CD14-positive monocyte (primary cell): ENCODE measurements around the gene WAC. TPM values are rescaled to one million over a fixed set of nuclear protein-coding genes. Genes with fewer than 3 reads are reported as not detected.

Experiments used
- DNase-seq, 3 donors: peaks; one replicate each; pipeline ENCODE4 v3.0.0-alpha.2; 2011 to 2022
- H2AFZ ChIP-seq: 2 replicates; pipeline ENCODE4 v1.6.0; 2012; ENCODE audit warnings: mild to moderate bottlenecking, low read depth, low read length, inconsistent platforms; ENCODE audit not compliant: insufficient read depth, poor library complexity, severe bottlenecking
- H3K27ac ChIP-seq, 2 donors: 1 replicate in 1 of 2; 2 replicates in 1 of 2; pipeline ENCODE4 v1.5.1; 2012 to 2013; ENCODE audit warnings: low read length in 2 of 2, control low read depth in 1 of 2, inconsistent platforms in 1 of 2, low read depth in 1 of 2, mild to moderate bottlenecking in 1 of 2
- H3K27me3 ChIP-seq, 2 donors: one replicate each; pipeline versions ENCODE4 v1.6.0 to v1.6.1; 2011 to 2013; ENCODE audit warnings: low read length in 2 of 2; ENCODE audit not compliant: control insufficient read depth in 2 of 2, insufficient read depth in 2 of 2
- H3K36me3 ChIP-seq, 2 donors: replicated peaks in 1 of 2; 1 replicate in 1 of 2; 2 replicates in 1 of 2; pipeline versions ENCODE4 v1.5.1 to v1.6.1; 2012 to 2013; ENCODE audit warnings: low read length in 2 of 2, control low read depth in 1 of 2, inconsistent platforms in 1 of 2, mild to moderate bottlenecking in 1 of 2; ENCODE audit not compliant: insufficient read depth in 2 of 2, control insufficient read depth in 1 of 2
- H3K4me1 ChIP-seq, 2 donors: 1 replicate in 1 of 2; 2 replicates in 1 of 2; pipeline versions ENCODE4 v1.5.1 to v1.6.1; 2012 to 2013; ENCODE audit warnings: low read length in 2 of 2, control low read depth in 1 of 2, inconsistent platforms in 1 of 2, mild to moderate bottlenecking in 1 of 2, moderate library complexity in 1 of 2; ENCODE audit not compliant: insufficient read depth in 2 of 2, control insufficient read depth in 1 of 2
- H3K4me2 ChIP-seq: replicated peaks from 2 replicates; pipeline ENCODE3; 2012; ENCODE audit warnings: low read length, moderate library complexity, mild to moderate bottlenecking; ENCODE audit not compliant: poor library complexity, severe bottlenecking; ENCODE audit errors: extremely low read depth
- H3K4me3 ChIP-seq, 3 experiments: fragments of 200-600 bp in 1 of 3; sonication (generic) in 1 of 3; replicated peaks in 1 of 3; 1 replicate in 2 of 3; 2 replicates in 1 of 3; pipeline ENCODE4 v1.5.1; 2011 to 2013; ENCODE audit warnings: low read length in 3 of 3, mild to moderate bottlenecking in 3 of 3, control low read depth in 2 of 3, low read depth in 2 of 3, inconsistent platforms in 1 of 3, moderate library complexity in 1 of 3
- H3K79me2 ChIP-seq: 2 replicates; pipeline ENCODE4 v1.6.0; 2012; ENCODE audit warnings: mild to moderate bottlenecking, control low read depth, inconsistent platforms, low read length, moderate library complexity; ENCODE audit not compliant: insufficient read depth
- H3K9ac ChIP-seq: 2 replicates; pipeline ENCODE4 v1.6.0; 2017; ENCODE audit warnings: low read length, mild to moderate bottlenecking; ENCODE audit not compliant: insufficient read depth, poor library complexity, severe bottlenecking
- H3K9me3 ChIP-seq, 2 donors: replicated peaks in 1 of 2; 1 replicate in 1 of 2; 2 replicates in 1 of 2; pipeline versions ENCODE4 v1.5.1 to v1.6.1; 2012 to 2013; ENCODE audit warnings: low read length in 2 of 2, control low read depth in 1 of 2; ENCODE audit not compliant: control insufficient read depth in 1 of 2, insufficient read depth in 1 of 2
- H4K20me1 ChIP-seq: 2 replicates; pipeline ENCODE4 v1.6.0; 2012; ENCODE audit warnings: mild to moderate bottlenecking, low read length, control low read depth, moderate library complexity; ENCODE audit not compliant: insufficient read depth
- H3K27ac Mint-ChIP-seq, 7 donors: one replicate each; pipeline ENCODE4 v1.8.0; 2020; ENCODE audit warnings: mild to moderate bottlenecking in 7 of 7, mixed read lengths in 7 of 7, moderate library complexity in 6 of 7, inconsistent platforms in 2 of 7
- H3K27me3 Mint-ChIP-seq, 3 donors: one replicate each; pipeline ENCODE4 v1.8.0; 2021 to 2022; ENCODE audit warnings: low read depth in 3 of 3, mild to moderate bottlenecking in 3 of 3, mixed read lengths in 3 of 3, moderate library complexity in 3 of 3, inconsistent platforms in 1 of 3
- H3K36me3 Mint-ChIP-seq, 2 donors: one replicate each; pipeline ENCODE4 v1.8.0; 2020; ENCODE audit warnings: mixed read lengths in 2 of 2, inconsistent platforms in 1 of 2, mild to moderate bottlenecking in 1 of 2
- H3K4me1 Mint-ChIP-seq: one replicate; pipeline ENCODE4 v1.8.0; 2020; ENCODE audit warnings: mild to moderate bottlenecking, mixed read lengths
- H3K4me3 Mint-ChIP-seq, 2 donors: one replicate each; pipeline ENCODE4 v1.8.0; 2020; ENCODE audit warnings: mild to moderate bottlenecking in 2 of 2, mixed read lengths in 2 of 2, moderate library complexity in 1 of 2
- H3K9me3 Mint-ChIP-seq, 7 donors: one replicate each; pipeline ENCODE4 v1.8.0; 2020 to 2022; ENCODE audit warnings: mixed read lengths in 7 of 7, mild to moderate bottlenecking in 6 of 7, moderate library complexity in 6 of 7, inconsistent platforms in 2 of 7
- CTCF ChIP-seq: fragments of 200-600 bp; IDR thresholded peaks from one replicate; pipeline ENCODE4 v1.8.0; 2022; ENCODE audit warnings: antibody characterized with exemption, mild to moderate bottlenecking
- WGBS: methylation state at CpG from one replicate; pipeline ENCODE4 v1.1.5; 2013; ENCODE audit warnings: missing lambda C conversion rate; ENCODE audit not compliant: insufficient coverage; 5-methylcytosine and 5-hydroxymethylcytosine counted together
- intact Hi-C, 2 donors: fragments of 100-400 bp; cut with micrococcal nuclease; formaldehyde crosslinking; loops; one replicate each; pipeline versions ENCODE4 v1.15.0 to v1.15.1; 2023
- polyA plus RNA-seq, 3 donors: library from polyadenylated mRNA; depleted of rRNA in 1 of 3; unstranded in 2 of 3; stranded (reverse) in 1 of 3; fragments of 300-500 nt in 2 of 3; fragments of >200 nt in 1 of 3; fragmentation: Illumina TruSeq in 2 of 3; gene quantifications; 1 replicate in 2 of 3; 2 replicates in 1 of 3; pipeline ENCODE4 v1.2.3, GENCODE V29; 2012 to 2021

WAC gene
- polyA plus RNA-seq, 3 donors, result 46.7 to 80.8 (median 67.9) TPM

GRCh38 chr10:28627102-28627501 lies 94.2 kb downstream of the WAC start:
- Mint-ChIP-seq H3K27ac (no peak overlapping the region), H3K9me3 (peaks cover 0 to 2% (median 0%) of the 10 kb centered on the region in 7 donors), H3K4me3 (no peak overlapping the region), H3K36me3 (peaks cover 0 to 8% of the 10 kb centered on the region in 2 donors), H3K27me3 (peaks cover 7 to 22% (median 16%) of the 10 kb centered on the region in 3 donors), H3K4me1 (peaks cover 8% of the 10 kb centered on the region)
- TF ChIP-seq CTCF, result no peak
- Histone ChIP-seq H3K27ac (no peak overlapping the region), H3K79me2 (no peaks in the 10 kb centered on the region), H2AFZ (no peak overlapping the region), H3K9ac (no peak overlapping the region), H3K4me1 (no peaks in the 10 kb centered on the region), H3K9me3 (no peaks in the 10 kb centered on the region), H3K4me2 (no peak overlapping the region), H4K20me1 (peaks cover 7% of the 10 kb centered on the region), H3K36me3 (no peaks in the 10 kb centered on the region), H3K4me3 (no peak overlapping the region), H3K27me3 (no peaks in the 10 kb centered on the region)
- no peak for DNase-seq
- intact Hi-C loops, result no loop called here
- WGBS, result 86% methylated on average over 1 of the region's 3 CpGs

- no peaks in the 10 kb centered on the region for H3K9me3 ChIP-seq
- H3K4me3 ChIP-seq, result no peak overlapping the region
- WGBS, result 31% methylated on average over 7 of the region's 15 CpGs
- H3K4me1 ChIP-seq, result no peaks in the 10 kb centered on the region
- intact Hi-C loops, result no loop called here
- Mint-ChIP-seq H3K9me3 (peaks cover 0 to 2% (median 0%) of the 10 kb centered on the region in 7 donors), H3K4me3 (no peak overlapping the region), H3K4me1 (peaks cover 8% of the 10 kb centered on the region), H3K27ac (no peak overlapping the region), H3K36me3 (peaks cover 0 to 1% of the 10 kb centered on the region in 2 donors), H3K27me3 (peaks cover 7 to 23% (median 16%) of the 10 kb centered on the region in 3 donors)
- peak; percentile 57 to 74 (median 67) for DNase-seq
- no peak overlapping the region for H2AFZ ChIP-seq
- no peak overlapping the region for H3K9ac ChIP-seq
- TF ChIP-seq CTCF, result peak; percentile 95
- no peaks in the 10 kb centered on the region for H3K79me2 ChIP-seq
- H3K36me3 ChIP-seq, result no peaks in the 10 kb centered on the region
- no peak overlapping the region for H3K4me2 ChIP-seq
- H4K20me1 ChIP-seq, result peaks cover 4% of the 10 kb centered on the region
- H3K27me3 ChIP-seq, result no peaks in the 10 kb centered on the region
- no peak overlapping the region for H3K27ac ChIP-seq
Observed at GRCh38 chr10:28628184-28628893, 95.4 kb downstream of the WAC start.
